ENCODE results near the gene BPIFA2.

The BPIFA2 gene

GRCh38 chr20:33191484-33191883, 23.5 kb downstream of the BPIFA2 start:
- TF ChIP-seq CTCF (IDR thresholded peaks at IDR 0.05; ENCODE audit: borderline replicate concordance, insufficient read depth, low read depth, low read length), result no peak
- no peak overlapping the region for H3K4me3 ChIP-seq (ENCODE audit: low read depth, low read length)

- no peak overlapping the region for H3K4me3 ChIP-seq (ENCODE audit: low read depth, low read length)
- TF ChIP-seq CTCF (IDR thresholded peaks at IDR 0.05; ENCODE audit: borderline replicate concordance, insufficient read depth, low read depth, low read length), result no peak
Measured at GRCh38 chr20:33191955-33192354, 24.0 kb downstream of the BPIFA2 start.

GRCh38 chr20:33192912-33193501, 25.0 kb downstream of the BPIFA2 start:
- TF ChIP-seq CTCF (IDR thresholded peaks at IDR 0.05; ENCODE audit: borderline replicate concordance, insufficient read depth, low read depth, low read length), result no peak
- H3K4me3 ChIP-seq (ENCODE audit: low read depth, low read length), result no peak overlapping the region

GRCh38 chr20:33199026-33199425, 31.1 kb downstream of the BPIFA2 start:
- TF ChIP-seq CTCF (IDR thresholded peaks at IDR 0.05; ENCODE audit: borderline replicate concordance, insufficient read depth, low read depth, low read length), result no peak
- no peak overlapping the region for H3K4me3 ChIP-seq (ENCODE audit: low read depth, low read length)

GRCh38 chr20:33202451-33202850, 34.5 kb downstream of the BPIFA2 start:
- no peak for TF ChIP-seq CTCF (IDR thresholded peaks at IDR 0.05; ENCODE audit: borderline replicate concordance, insufficient read depth, low read depth, low read length)
- no peak overlapping the region for H3K4me3 ChIP-seq (ENCODE audit: low read depth, low read length)

- TF ChIP-seq CTCF (IDR thresholded peaks at IDR 0.05; ENCODE audit: borderline replicate concordance, insufficient read depth, low read depth, low read length), result no peak
- H3K4me3 ChIP-seq (ENCODE audit: low read depth, low read length), result no peak overlapping the region
Measured at GRCh38 chr20:33203444-33203843, 35.5 kb downstream of the BPIFA2 start.

GRCh38 chr20:33209789-33210188, 41.8 kb downstream of the BPIFA2 start:
- H3K4me3 ChIP-seq (ENCODE audit: low read depth, low read length), result no peak overlapping the region
- TF ChIP-seq CTCF (IDR thresholded peaks at IDR 0.05; ENCODE audit: borderline replicate concordance, insufficient read depth, low read depth, low read length), result no peak
